GM12872 (cell line): ENCODE data around the gene DPF3.

Experiments used
- CTCF ChIP-seq: IDR thresholded peaks from 3 replicates; pipeline ENCODE4 v1.5.1; 2011; ENCODE audit warnings: low read depth, mild to moderate bottlenecking, low read length, moderate library complexity; ENCODE audit not compliant: insufficient read depth

Gene DPF3

GRCh38 chr14:72704502-72704901 is 189.4 kb downstream of the DPF3 start:
- no peak for TF ChIP-seq CTCF

- TF ChIP-seq CTCF, result no peak
Measured at GRCh38 chr14:72701605-72702004, 192.3 kb downstream of the DPF3 start.

DNA sequence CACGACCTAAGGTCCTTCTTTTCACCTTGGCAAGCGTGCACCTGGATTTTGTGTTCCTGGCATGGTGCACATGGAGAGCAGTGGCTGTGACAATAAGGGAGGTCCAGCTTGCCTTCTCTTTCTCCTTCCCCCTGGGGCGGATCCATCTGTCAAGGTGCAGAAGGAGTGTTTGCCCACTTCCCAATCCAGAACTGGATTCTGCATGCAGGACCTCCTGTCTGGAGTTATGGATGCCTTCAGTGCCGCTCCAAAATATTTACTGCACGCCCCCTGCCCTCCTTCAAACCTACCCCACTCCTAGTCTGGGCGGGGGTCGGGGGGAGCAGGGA is 192.7 kb downstream of the DPF3 start:
- TF ChIP-seq CTCF, result no peak

DNA sequence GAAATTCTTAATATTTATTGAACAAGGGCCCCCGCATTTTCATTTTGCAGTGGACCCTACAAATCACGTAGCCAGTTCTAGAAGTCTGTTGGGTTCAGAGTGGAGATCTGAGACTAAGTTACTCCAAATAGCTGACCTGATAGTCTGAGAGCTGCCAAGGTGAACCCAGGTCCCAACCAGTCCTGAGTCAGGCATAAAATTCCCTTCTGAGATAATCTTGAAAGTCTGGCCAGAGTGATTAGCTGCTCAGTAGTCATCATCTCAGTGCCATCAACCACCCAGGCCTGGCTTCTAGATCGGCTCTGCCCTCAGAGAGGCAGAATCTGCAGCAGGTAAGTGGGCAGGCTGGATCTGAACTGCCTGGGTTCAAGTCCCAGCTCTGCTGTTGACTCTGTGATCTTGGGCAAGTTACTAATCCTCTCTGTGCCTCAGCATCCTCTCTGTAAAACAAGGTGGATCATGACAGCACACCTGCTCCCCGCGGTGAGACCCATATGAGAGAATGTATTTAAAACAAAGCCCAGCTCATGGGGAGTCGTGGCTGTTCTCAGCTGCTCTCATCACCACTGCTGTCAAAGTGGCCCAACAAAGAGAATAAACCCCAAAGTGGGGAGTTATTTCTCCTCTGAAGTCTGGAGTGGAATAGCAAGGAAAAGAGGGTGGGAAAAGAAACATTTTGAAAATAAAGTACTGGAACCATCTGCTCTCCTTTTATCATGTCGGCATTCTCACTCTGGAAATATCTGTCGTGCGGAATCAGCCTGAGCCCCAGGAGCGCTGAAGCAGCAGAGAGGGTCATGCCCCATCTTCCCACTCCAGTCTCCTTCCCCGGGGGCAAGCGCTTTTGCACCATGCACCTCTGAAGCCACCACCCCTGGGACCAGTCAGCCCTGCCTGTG is 193.3 kb downstream of the DPF3 start:
- TF ChIP-seq CTCF, result no peak

- TF ChIP-seq CTCF, result no peak
Measured at GRCh38 chr14:72699852-72700257, 194.0 kb downstream of the DPF3 start.

DNA sequence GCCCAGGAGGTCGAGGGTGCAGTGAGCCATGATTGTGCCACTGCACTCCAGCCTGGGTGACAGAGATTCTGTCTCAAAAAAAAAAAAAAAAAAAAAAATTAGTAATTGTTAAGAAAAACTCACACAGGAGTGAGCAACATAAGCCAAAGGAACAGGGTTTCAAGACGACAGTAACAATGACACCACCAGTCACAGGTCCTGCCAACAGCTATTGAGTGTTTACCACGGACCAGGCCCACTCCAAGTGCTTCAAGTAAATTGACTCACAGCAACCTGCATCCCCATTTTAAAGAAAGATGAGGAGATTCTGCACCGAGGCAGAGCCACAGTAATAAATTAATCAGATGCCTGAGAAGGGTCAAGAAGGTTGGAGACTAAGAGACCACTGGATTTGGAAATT is 194.5 kb downstream of the DPF3 start:
- TF ChIP-seq CTCF, result no peak

- no peak for TF ChIP-seq CTCF
Measured at GRCh38 chr14:72692696-72693095, 201.2 kb downstream of the DPF3 start.
